Hepatocyte (in vitro differentiated cells): Measurements from ENCODE around the gene FGF4. TPM values are rescaled to one million over a fixed set of nuclear protein-coding genes. Genes with fewer than 3 reads are reported as not detected.

Source experiments
- DNase-seq: peaks from one replicate; pipeline ENCODE4 v3.0.0-alpha.2; 2016; ENCODE audit warnings: low spot score
- H2AFZ ChIP-seq: fragments of 200-600 bp; sonication (generic); 2 replicates; pipeline ENCODE4 v1.6.0; 2016; ENCODE audit warnings: antibody characterized with exemption, mild to moderate bottlenecking
- H3K27ac ChIP-seq: fragments of 200-600 bp; sonication (generic); 2 replicates; pipeline ENCODE4 v1.5.1; 2016; ENCODE audit warnings: mild to moderate bottlenecking
- H3K27me3 ChIP-seq: fragments of 200-600 bp; sonication (generic); 2 replicates; pipeline ENCODE4 v1.6.1; 2016
- H3K36me3 ChIP-seq: fragments of 200-600 bp; sonication (generic); replicated peaks from 2 replicates; pipeline ENCODE4 v1.5.1; 2016; ENCODE audit warnings: low read depth; ENCODE audit not compliant: insufficient read depth
- H3K4me1 ChIP-seq: fragments of 200-600 bp; sonication (generic); 2 replicates; pipeline ENCODE4 v1.5.1; 2016; ENCODE audit warnings: mild to moderate bottlenecking, moderate library complexity; ENCODE audit not compliant: insufficient read depth
- H3K4me2 ChIP-seq: fragments of 200-600 bp; sonication (generic); 2 replicates; pipeline ENCODE4 v1.6.0; 2016
- H3K4me3 ChIP-seq: fragments of 200-600 bp; sonication (generic); 2 replicates; pipeline ENCODE4 v1.5.1; 2016; ENCODE audit warnings: mild to moderate bottlenecking
- H3K79me2 ChIP-seq: fragments of 200-600 bp; sonication (generic); 2 replicates; pipeline ENCODE4 v1.6.0; 2017; ENCODE audit warnings: mild to moderate bottlenecking
- H3K9me2 ChIP-seq: fragments of 200-600 bp; sonication (generic); replicated peaks from 2 replicates; pipeline ENCODE4 v1.6.0; 2017; ENCODE audit warnings: mild to moderate bottlenecking; ENCODE audit not compliant: insufficient read depth
- H3K9me3 ChIP-seq: fragments of 200-600 bp; sonication (generic); 2 replicates; pipeline ENCODE4 v1.5.1; 2016; ENCODE audit warnings: low read depth, mild to moderate bottlenecking
- H4K20me1 ChIP-seq: fragments of 200-600 bp; sonication (generic); 2 replicates; pipeline ENCODE4 v1.6.0; 2016; ENCODE audit warnings: mild to moderate bottlenecking; ENCODE audit not compliant: insufficient read depth, poor library complexity, severe bottlenecking
- CTCF ChIP-seq: fragments of 200-600 bp; sonication (generic); IDR thresholded peaks from 2 replicates; pipeline ENCODE4 v1.5.1; 2016; ENCODE audit warnings: antibody characterized with exemption, mild to moderate bottlenecking; ENCODE audit not compliant: poor library complexity
- EZH2 ChIP-seq: fragments of 200-600 bp; sonication (generic); IDR thresholded peaks from 2 replicates; pipeline ENCODE4 v1.6.1; 2016; ENCODE audit warnings: antibody characterized with exemption, mild to moderate bottlenecking, borderline replicate concordance
- EZH2phosphoT487 ChIP-seq: fragments of 200-600 bp; sonication (generic); IDR thresholded peaks from one replicate; pipeline ENCODE4 v1.6.1; 2018; ENCODE audit warnings: antibody characterized with exemption, mild to moderate bottlenecking, low read depth, moderate library complexity; ENCODE audit not compliant: unreplicated experiment, severe bottlenecking
- WGBS: methylation state at CpG from one replicate; pipeline ENCODE4 v1.1.6; 2016; ENCODE audit warnings: low lambda C conversion rate; ENCODE audit errors: missing lambda C conversion rate; 5-methylcytosine and 5-hydroxymethylcytosine counted together
- polyA plus RNA-seq: library from polyadenylated mRNA; unstranded; fragments of >200 nt; fragmentation: Nextera tagmentation; extraction: Ambion mirVana; gene quantifications from 2 replicates; pipeline ENCODE4 v1.2.1, GENCODE V29; 2016
- total RNA-seq: library from RNA; depleted of rRNA; stranded (reverse); fragments of >200 nt; gene quantifications from 2 replicates; pipeline ENCODE4 v1.2.3, GENCODE V29; 2014

The FGF4 gene
- total and polyA plus RNA-seq, 2 experiments from 2014 or later, result not detected

DNA sequence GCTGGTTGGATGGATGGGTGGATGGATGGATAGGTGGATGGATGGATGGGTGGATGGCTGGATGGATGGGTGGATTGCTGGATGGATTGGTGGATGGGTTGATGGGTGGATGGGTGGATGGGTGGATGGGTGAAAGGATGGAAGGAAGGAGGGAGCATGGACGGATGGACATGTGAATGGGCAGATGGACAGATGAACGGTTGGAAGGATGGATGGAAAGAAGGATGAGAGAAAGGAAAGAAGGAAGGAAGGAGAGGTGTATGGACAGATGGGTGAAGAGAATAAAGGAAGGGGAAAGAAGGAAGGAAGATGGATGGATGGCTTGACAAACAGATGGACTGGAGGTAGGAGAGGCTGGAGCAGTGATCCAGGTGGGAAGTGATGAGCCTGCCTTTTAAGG lies 38.7 kb upstream of the FGF4 start:
- Histone ChIP-seq H3K4me3 (no peak overlapping the region), H3K9me3 (no peaks in the 10 kb centered on the region), H3K4me1 (peaks cover 12% of the 10 kb centered on the region), H3K27me3 (peaks cover 47% of the 10 kb centered on the region), H3K36me3 (no peaks in the 10 kb centered on the region), H3K79me2 (no peaks in the 10 kb centered on the region), H4K20me1 (no peaks in the 10 kb centered on the region), H3K27ac (no peak overlapping the region), H2AFZ (no peak overlapping the region), H3K4me2 (no peak overlapping the region), H3K9me2 (no peaks in the 10 kb centered on the region)
- 85% methylated on average over 2 of the region's 2 CpGs for WGBS
- DNase-seq, result no peak
- TF ChIP-seq CTCF, result no peak
- TF ChIP-seq EZH2phosphoT487, result no peak
- TF ChIP-seq EZH2, result no peak

- Histone ChIP-seq H3K4me1 (peaks cover 8% of the 10 kb centered on the region), H3K79me2 (no peaks in the 10 kb centered on the region), H3K4me3 (no peak overlapping the region), H3K36me3 (no peaks in the 10 kb centered on the region), H3K9me2 (no peaks in the 10 kb centered on the region), H4K20me1 (no peaks in the 10 kb centered on the region), H3K27me3 (peaks cover 38% of the 10 kb centered on the region), H3K27ac (no peak overlapping the region), H3K4me2 (no peak overlapping the region), H2AFZ (no peak overlapping the region), H3K9me3 (no peaks in the 10 kb centered on the region)
- DNase-seq, result no peak
- WGBS, result 84% methylated on average over 10 of the region's 10 CpGs
- TF ChIP-seq EZH2phosphoT487 (no peak), EZH2 (no peak), CTCF (no peak)
Measured at GRCh38 chr11:69812946-69813345, 37.8 kb upstream of the FGF4 start.

- H3K4me1 ChIP-seq, result peaks cover 2% of the 10 kb centered on the region
- H3K36me3 ChIP-seq, result no peaks in the 10 kb centered on the region
- no peak overlapping the region for H3K4me2 ChIP-seq
- DNase-seq, result no peak
- H3K9me2 ChIP-seq, result no peaks in the 10 kb centered on the region
- H2AFZ ChIP-seq, result no peak overlapping the region
- H3K27me3 ChIP-seq, result peaks cover 32% of the 10 kb centered on the region
- H3K9me3 ChIP-seq, result no peaks in the 10 kb centered on the region
- TF ChIP-seq EZH2, result no peak
- TF ChIP-seq CTCF, result no peak
- no peak for TF ChIP-seq EZH2phosphoT487
- H4K20me1 ChIP-seq, result no peaks in the 10 kb centered on the region
- no peak overlapping the region for H3K27ac ChIP-seq
- no peak overlapping the region for H3K4me3 ChIP-seq
- H3K79me2 ChIP-seq, result no peaks in the 10 kb centered on the region
- WGBS, result 92% methylated on average over 5 of the region's 7 CpGs
Measured at GRCh38 chr11:69812256-69812655, 37.1 kb upstream of the FGF4 start.

GRCh38 chr11:69811431-69811830 lies 36.3 kb upstream of the FGF4 start:
- no peaks in the 10 kb centered on the region for H4K20me1 ChIP-seq
- peaks cover 23% of the 10 kb centered on the region for H3K27me3 ChIP-seq
- H3K9me3 ChIP-seq, result no peaks in the 10 kb centered on the region

More at GRCh38 chr11:69811431-69811830, 36.3 kb upstream of the FGF4 start:
- Histone ChIP-seq H2AFZ (no peak overlapping the region), H3K79me2 (no peaks in the 10 kb centered on the region), H3K36me3 (no peaks in the 10 kb centered on the region), H3K4me3 (no peak overlapping the region), H3K4me2 (no peak overlapping the region), H3K4me1 (no peaks in the 10 kb centered on the region), H3K9me2 (no peaks in the 10 kb centered on the region), H3K27ac (no peak overlapping the region)
- 44% methylated on average over 3 of the region's 3 CpGs for WGBS
- no peak for DNase-seq
- no peak for TF ChIP-seq EZH2phosphoT487
- no peak for TF ChIP-seq CTCF
- TF ChIP-seq EZH2, result no peak
